GM18526 (cell line): ENCODE data around the gene JPH2.

Experiments used
- POLR2A ChIP-seq: IDR thresholded peaks from 3 replicates; pipeline ENCODE4 v1.6.1; 2011; ENCODE audit not compliant: insufficient read length; ENCODE audit errors: extremely low read depth

JPH2 gene

DNA sequence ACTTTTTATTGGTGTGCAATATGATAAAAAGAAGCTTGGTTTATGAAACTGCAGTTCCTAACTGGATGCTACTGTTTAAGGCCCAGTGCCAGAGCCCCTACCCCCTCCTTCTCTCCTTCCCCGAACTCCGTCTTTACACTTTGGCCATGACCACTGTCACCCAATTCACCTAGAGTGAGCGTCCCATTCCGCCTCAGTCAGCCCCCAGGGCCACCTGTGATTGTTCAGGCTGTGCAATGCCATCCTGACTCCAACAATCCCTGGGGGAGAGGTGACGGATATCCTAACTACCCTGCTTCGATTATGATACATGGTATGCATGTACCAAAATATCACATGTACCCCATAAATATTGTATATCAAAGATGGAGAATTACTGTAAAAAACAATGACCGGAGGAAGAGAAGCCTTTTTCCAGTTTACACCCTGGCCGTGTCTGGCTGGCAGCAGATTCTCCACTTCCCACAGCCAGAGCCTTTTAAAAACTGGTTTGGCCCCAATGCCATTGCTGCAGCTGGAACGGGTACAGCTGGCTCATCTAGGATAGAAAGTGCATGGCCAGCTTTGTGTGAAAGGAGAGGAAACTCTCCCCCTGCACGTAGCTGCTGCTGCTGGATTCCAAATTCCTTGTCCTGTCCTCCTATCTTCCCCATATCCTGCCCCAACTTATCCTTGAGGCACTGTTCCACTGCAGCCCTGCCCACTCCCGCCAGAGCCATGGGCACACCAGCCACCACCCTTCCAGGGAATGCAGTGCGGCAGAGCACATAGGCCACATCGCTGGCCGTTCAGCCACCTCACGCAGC, 99.7 kb downstream of the JPH2 start:
- no peak for TF ChIP-seq POLR2A

DNA sequence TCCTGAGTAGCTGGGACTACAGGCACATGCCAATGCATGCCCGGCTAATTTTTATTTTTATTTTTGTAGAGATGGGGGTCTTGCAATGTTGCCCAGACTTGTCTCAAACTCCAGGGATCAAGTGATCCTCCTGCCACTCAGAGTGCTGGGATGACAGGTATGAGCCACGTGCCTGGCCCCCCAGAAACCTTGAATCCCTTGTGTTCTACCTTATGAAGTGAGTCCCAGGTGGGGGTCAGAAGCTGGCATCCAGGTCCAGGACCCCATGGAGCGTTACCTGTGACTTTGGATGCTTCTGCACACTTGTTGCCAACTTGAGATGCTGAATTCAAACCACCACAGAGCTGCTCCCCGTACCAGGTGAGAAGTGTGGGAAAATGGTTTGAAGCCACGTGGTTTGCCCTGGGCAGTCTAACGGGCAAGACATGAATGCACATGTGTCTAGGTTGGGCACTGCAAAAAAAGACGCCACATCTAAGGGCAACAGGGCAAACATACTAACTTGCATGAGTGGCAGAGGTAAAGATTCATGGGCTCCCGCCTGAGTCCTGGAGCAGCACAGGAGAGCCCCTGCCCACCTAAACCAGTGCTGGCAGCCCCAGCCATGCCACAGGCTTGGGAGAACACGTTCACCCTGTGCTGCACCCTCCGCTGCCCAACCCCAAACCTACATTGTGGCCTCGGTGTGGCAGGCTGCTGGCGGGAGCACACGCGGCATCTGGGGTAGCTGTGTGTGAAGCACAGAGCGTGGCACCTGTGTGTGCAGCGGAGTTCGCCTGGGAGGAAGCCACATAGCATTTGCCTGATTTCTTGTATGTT, 101.2 kb downstream of the JPH2 start:
- no peak for TF ChIP-seq POLR2A

DNA sequence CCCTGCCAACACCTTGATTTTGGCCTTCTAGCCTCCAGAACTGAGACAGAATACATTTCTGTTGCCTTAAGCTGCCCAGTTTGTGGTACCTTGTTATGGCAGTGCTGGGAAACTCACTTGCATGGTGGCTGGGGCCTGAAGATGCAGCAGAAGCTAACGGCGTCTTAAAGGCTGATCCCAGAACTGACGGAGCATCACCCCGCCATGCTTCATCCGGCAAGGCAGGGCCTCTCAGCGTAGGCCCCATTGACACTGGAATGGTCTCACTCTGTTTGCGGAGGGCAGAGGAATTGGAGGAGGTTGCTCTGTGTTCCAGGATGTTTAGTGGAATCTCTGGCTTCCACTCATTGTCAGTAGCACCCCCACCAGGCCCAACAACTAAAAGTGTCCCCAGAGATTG, 102.1 kb downstream of the JPH2 start:
- no peak for TF ChIP-seq POLR2A

DNA sequence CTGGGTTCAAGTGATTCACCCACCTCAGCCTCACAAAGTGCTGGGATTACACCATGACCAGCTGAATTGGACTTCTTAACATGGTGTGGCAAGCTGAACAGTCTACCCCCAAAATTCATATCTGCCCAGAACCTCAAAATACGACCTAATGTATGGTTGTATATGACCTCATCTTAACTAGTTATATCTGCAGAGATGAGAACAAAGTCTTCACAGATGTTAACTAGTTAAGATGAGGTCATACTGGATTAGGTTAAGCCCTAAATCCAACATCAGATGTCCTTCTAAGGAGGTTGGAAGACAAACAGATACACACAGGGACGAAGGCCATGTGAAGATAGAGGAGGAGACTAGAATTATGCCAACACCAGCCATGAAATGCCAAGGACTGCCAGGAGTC, 102.5 kb downstream of the JPH2 start:
- no peak for TF ChIP-seq POLR2A

GRCh38 chr20:44083220-44083933, 103.6 kb downstream of the JPH2 start:
- TF ChIP-seq POLR2A: no peak

DNA sequence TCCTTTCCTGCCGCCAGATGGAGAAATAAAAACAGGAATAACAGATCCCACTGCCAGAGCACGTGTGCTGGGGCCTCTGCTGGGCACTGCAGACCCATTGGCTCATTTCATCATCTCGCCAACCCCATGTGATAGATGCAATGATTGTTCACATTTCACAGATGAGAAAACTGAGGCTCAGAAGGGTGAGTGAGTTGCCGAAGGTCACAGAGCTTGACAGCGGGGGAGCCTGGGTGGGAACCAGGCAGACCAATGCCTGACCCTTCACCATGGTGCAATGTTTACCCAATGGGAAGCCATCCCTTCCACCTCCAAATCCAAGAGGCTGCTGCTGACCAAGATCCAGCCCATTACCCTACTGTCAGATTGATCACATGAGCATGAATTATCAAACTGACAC, 105.1 kb downstream of the JPH2 start:
- no peak for TF ChIP-seq POLR2A

- no peak for TF ChIP-seq POLR2A
Measured at GRCh38 chr20:44081476-44081875, 105.5 kb downstream of the JPH2 start.

DNA sequence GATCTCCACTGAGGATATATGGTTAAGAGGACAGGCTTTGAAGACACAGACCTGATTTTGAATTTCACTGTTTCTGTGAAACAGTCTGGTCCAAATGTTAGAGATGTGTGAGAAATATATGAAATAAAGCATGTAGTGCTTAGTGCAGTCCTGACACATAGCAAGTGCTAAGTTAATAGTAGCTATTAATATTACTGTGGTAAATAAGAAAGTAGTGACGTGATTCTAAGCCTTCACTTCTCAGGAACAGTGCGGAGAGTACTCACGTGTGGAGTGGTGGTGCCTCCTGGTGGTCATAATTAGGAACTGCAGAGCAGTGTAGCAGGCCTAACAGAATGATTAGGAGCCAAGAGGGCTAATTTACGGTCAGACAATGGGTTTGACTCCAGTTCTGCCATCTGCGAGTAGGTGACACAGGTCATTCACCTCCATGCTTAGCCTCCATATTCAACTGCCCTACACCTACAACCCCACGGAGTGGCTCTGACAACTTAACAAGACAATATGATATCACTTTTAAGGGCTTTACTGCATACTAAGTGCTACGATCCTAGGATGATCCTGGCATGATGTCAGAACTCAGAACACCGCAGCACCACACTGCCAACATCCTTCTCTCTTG, 106.2 kb downstream of the JPH2 start:
- TF ChIP-seq POLR2A: no peak

DNA sequence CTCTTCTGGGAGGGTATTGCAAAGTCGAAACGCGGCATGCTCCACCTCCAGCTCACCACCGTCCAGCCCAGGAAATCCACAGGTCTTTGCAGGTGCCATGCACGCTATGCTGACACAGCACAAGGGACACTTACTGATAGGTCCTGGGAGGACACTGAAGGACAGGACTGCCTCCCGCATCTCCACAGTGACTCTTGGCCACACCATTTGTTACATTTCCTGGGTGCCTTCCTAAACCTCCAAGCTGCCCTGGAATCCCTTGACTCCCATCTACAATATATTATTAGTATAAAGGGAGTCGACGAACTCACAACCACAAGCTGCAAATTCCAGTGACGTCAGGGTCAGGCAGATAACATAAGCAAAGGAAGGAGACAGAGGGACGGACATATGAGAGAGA, 106.9 kb downstream of the JPH2 start:
- no peak for TF ChIP-seq POLR2A

DNA sequence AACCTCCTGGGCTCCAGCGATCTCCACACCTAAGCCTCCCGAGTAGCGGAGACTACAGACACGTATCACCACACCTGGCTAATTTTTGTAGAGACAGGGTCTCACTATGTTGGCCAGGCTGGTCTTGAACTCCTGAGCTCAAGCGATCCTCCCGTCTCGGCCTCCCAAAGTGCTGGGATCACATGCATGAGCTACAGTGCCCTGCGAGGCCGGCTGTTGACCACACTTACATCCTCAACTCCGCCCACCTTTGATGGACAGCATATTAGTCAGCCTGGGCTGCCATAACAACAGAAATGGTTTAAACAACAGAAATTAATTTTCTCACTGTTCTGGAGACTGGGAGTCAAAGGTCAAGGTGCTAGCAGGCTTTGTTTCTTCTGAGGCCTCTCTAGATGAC, 107.7 kb downstream of the JPH2 start:
- no peak for TF ChIP-seq POLR2A

GRCh38 chr20:44075950-44076232, 111.1 kb downstream of the JPH2 start:
- TF ChIP-seq POLR2A: no peak

GRCh38 chr20:44075191-44075949, 111.6 kb downstream of the JPH2 start:
- TF ChIP-seq POLR2A: no peak

- TF ChIP-seq POLR2A: no peak
Measured at GRCh38 chr20:44074252-44075151, 112.5 kb downstream of the JPH2 start.

GRCh38 chr20:44073675-44074071, 113.3 kb downstream of the JPH2 start:
- TF ChIP-seq POLR2A: no peak
